Measurements from ENCODE around the gene CDH13. TPM values are rescaled to one million over a fixed set of nuclear protein-coding genes. Genes with fewer than 3 reads are reported as not detected.

The CDH13 gene
- total and polyA plus RNA-seq, 2 experiments from 2014 or later = 1.6 to 4.4 TPM

- no peak overlapping the region for H3K4me3 ChIP-seq
- H2AFZ ChIP-seq = no peak overlapping the region
- H3K4me3 Mint-ChIP-seq = no peak overlapping the region
- 0 out of 2 replicates have a peak, but pooled peaks cover 3% of the 10 kb centered on the region for H3K36me3 ChIP-seq (ENCODE audit: insufficient read depth)
- H3K9me2 ChIP-seq (ENCODE audit: insufficient read depth) = 0 out of 2 replicates have a peak, but pooled peaks cover 3% of the 10 kb centered on the region
- H3K4me1 Mint-ChIP-seq = no peaks in the 10 kb centered on the region
- no peak overlapping the region for H3K27ac ChIP-seq (ENCODE audit: low read depth)
- no peaks in the 10 kb centered on the region for H3K4me1 ChIP-seq (ENCODE audit: insufficient read depth)
- ATAC-seq (no peak), DNase-seq (ENCODE audit: low spot score) (no peak)
- H3K4me2 ChIP-seq = no peak overlapping the region
- peaks cover 2% of the 10 kb centered on the region for H3K27me3 Mint-ChIP-seq (ENCODE audit: insufficient read depth, low read depth, poor library complexity)
- H3K36me3 Mint-ChIP-seq (ENCODE audit: low read depth) = peaks cover 22% of the 10 kb centered on the region
- no peaks in the 10 kb centered on the region for H3K27me3 ChIP-seq (ENCODE audit: insufficient read depth)
- H3F3A ChIP-seq (replicated peaks; ENCODE audit: low read depth) = no peaks in the 10 kb centered on the region
- no peaks in the 10 kb centered on the region for H4K20me1 ChIP-seq (replicated peaks; ENCODE audit: insufficient read depth)
- no peaks in the 10 kb centered on the region for H3K79me2 ChIP-seq (replicated peaks; ENCODE audit: insufficient read depth)
- TF ChIP-seq, protein P1, sequence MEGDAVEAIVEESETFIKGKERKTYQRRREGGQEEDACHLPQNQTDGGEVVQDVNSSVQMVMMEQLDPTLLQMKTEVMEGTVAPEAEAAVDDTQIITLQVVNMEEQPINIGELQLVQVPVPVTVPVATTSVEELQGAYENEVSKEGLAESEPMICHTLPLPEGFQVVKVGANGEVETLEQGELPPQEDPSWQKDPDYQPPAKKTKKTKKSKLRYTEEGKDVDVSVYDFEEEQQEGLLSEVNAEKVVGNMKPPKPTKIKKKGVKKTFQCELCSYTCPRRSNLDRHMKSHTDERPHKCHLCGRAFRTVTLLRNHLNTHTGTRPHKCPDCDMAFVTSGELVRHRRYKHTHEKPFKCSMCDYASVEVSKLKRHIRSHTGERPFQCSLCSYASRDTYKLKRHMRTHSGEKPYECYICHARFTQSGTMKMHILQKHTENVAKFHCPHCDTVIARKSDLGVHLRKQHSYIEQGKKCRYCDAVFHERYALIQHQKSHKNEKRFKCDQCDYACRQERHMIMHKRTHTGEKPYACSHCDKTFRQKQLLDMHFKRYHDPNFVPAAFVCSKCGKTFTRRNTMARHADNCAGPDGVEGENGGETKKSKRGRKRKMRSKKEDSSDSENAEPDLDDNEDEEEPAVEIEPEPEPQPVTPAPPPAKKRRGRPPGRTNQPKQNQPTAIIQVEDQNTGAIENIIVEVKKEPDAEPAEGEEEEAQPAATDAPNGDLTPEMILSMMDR (conservative IDR thresholded peaks at IDR 0.05; ENCODE audit: low read depth in 2 of 2) = no peak
- TF ChIP-seq ZNF114 (CRISPR knock-in tag; IDR thresholded peaks at IDR 0.05) (no peak), REST (IDR thresholded peaks at IDR 0.05; ENCODE audit: unreplicated experiment) (no peak), ZNF462 (CRISPR knock-in tag; IDR thresholded peaks at IDR 0.05) (no peak), JUNB (IDR thresholded peaks at IDR 0.05; ENCODE audit: unreplicated experiment) (no peak), NANOG (IDR thresholded peaks at IDR 0.05; ENCODE audit: borderline replicate concordance) (no peak), EZH2phosphoT487 (IDR thresholded peaks at IDR 0.05; ENCODE audit: unreplicated experiment) (no peak), ZNF331 (CRISPR knock-in tag; IDR thresholded peaks at IDR 0.05; ENCODE audit: low read depth) (no peak), POLR2AphosphoS5 (IDR thresholded peaks at IDR 0.05; ENCODE audit: low read depth) (no peak), EZH2 (IDR thresholded peaks at IDR 0.05; ENCODE audit: low read depth, unreplicated experiment) (no peak), STAT1 (IDR thresholded peaks at IDR 0.05; ENCODE audit: unreplicated experiment) (no peak), CREB1 (CRISPR knock-in tag; IDR thresholded peaks at IDR 0.05; ENCODE audit: low read depth) (no peak)
- TF ChIP-seq, protein P2, sequence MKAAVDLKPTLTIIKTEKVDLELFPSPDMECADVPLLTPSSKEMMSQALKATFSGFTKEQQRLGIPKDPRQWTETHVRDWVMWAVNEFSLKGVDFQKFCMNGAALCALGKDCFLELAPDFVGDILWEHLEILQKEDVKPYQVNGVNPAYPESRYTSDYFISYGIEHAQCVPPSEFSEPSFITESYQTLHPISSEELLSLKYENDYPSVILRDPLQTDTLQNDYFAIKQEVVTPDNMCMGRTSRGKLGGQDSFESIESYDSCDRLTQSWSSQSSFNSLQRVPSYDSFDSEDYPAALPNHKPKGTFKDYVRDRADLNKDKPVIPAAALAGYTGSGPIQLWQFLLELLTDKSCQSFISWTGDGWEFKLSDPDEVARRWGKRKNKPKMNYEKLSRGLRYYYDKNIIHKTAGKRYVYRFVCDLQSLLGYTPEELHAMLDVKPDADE (IDR thresholded peaks at IDR 0.05) = no peak
- H3K27ac Mint-ChIP-seq = no peak overlapping the region
- H3K9me3 Mint-ChIP-seq = peaks cover 34% of the 10 kb centered on the region
Observed at GRCh38 chr16:83125999-83126568, 499.3 kb downstream of the CDH13 start.

All from GM23338 (cell line).